ENCODE results near the gene SCD5. TPM values are rescaled to one million over a fixed set of nuclear protein-coding genes. Genes with fewer than 3 reads are reported as not detected.

Gene SCD5
- total and polyA plus RNA-seq, 2 experiments from 2014 or later: 0.79 to 1.6 TPM

GRCh38 chr4:82606622-82607021 lies 192.0 kb downstream of the SCD5 start (continued):
- TF ChIP-seq, protein P1, sequence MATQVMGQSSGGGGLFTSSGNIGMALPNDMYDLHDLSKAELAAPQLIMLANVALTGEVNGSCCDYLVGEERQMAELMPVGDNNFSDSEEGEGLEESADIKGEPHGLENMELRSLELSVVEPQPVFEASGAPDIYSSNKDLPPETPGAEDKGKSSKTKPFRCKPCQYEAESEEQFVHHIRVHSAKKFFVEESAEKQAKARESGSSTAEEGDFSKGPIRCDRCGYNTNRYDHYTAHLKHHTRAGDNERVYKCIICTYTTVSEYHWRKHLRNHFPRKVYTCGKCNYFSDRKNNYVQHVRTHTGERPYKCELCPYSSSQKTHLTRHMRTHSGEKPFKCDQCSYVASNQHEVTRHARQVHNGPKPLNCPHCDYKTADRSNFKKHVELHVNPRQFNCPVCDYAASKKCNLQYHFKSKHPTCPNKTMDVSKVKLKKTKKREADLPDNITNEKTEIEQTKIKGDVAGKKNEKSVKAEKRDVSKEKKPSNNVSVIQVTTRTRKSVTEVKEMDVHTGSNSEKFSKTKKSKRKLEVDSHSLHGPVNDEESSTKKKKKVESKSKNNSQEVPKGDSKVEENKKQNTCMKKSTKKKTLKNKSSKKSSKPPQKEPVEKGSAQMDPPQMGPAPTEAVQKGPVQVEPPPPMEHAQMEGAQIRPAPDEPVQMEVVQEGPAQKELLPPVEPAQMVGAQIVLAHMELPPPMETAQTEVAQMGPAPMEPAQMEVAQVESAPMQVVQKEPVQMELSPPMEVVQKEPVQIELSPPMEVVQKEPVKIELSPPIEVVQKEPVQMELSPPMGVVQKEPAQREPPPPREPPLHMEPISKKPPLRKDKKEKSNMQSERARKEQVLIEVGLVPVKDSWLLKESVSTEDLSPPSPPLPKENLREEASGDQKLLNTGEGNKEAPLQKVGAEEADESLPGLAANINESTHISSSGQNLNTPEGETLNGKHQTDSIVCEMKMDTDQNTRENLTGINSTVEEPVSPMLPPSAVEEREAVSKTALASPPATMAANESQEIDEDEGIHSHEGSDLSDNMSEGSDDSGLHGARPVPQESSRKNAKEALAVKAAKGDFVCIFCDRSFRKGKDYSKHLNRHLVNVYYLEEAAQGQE (IDR thresholded peaks at IDR 0.05; ENCODE audit: unreplicated experiment): no peak
- TF ChIP-seq CREB1 (CRISPR knock-in tag; IDR thresholded peaks at IDR 0.05; ENCODE audit: low read depth): no peak
- TF ChIP-seq EZH2 (IDR thresholded peaks at IDR 0.05; ENCODE audit: low read depth, unreplicated experiment): no peak
- TF ChIP-seq ETS1 (IDR thresholded peaks at IDR 0.05): no peak
- TF ChIP-seq, protein P2, sequence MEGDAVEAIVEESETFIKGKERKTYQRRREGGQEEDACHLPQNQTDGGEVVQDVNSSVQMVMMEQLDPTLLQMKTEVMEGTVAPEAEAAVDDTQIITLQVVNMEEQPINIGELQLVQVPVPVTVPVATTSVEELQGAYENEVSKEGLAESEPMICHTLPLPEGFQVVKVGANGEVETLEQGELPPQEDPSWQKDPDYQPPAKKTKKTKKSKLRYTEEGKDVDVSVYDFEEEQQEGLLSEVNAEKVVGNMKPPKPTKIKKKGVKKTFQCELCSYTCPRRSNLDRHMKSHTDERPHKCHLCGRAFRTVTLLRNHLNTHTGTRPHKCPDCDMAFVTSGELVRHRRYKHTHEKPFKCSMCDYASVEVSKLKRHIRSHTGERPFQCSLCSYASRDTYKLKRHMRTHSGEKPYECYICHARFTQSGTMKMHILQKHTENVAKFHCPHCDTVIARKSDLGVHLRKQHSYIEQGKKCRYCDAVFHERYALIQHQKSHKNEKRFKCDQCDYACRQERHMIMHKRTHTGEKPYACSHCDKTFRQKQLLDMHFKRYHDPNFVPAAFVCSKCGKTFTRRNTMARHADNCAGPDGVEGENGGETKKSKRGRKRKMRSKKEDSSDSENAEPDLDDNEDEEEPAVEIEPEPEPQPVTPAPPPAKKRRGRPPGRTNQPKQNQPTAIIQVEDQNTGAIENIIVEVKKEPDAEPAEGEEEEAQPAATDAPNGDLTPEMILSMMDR (conservative IDR thresholded peaks at IDR 0.05; ENCODE audit: low read depth in 2 of 2): no peak

- Histone ChIP-seq H2AFZ (no peak overlapping the region), H4K20me1 (replicated peaks; ENCODE audit: insufficient read depth) (no peaks in the 10 kb centered on the region), H3K4me2 (no peak overlapping the region), H3K27me3 (ENCODE audit: insufficient read depth) (no peaks in the 10 kb centered on the region), H3K36me3 (ENCODE audit: insufficient read depth) (no peaks in the 10 kb centered on the region), H3K79me2 (replicated peaks; ENCODE audit: insufficient read depth) (no peaks in the 10 kb centered on the region), H3K4me3 (no peak overlapping the region), H3K4me1 (ENCODE audit: insufficient read depth) (no peaks in the 10 kb centered on the region), H3K27ac (ENCODE audit: low read depth) (no peak overlapping the region), H3F3A (replicated peaks; ENCODE audit: low read depth) (no peaks in the 10 kb centered on the region), H3K9me2 (ENCODE audit: insufficient read depth) (no peaks in the 10 kb centered on the region)
- no peaks in the 10 kb centered on the region for H3K9me3 Mint-ChIP-seq
- no peak for DNase-seq (ENCODE audit: low spot score)
- H3K4me1 Mint-ChIP-seq: no peaks in the 10 kb centered on the region
- H3K27me3 Mint-ChIP-seq (ENCODE audit: insufficient read depth, low read depth, poor library complexity): peaks cover 4% of the 10 kb centered on the region
- ATAC-seq: no peak
- H3K27ac Mint-ChIP-seq: no peak overlapping the region
- no peak for TF ChIP-seq EZH2 (IDR thresholded peaks at IDR 0.05; ENCODE audit: low read depth, unreplicated experiment)
- H3K4me3 Mint-ChIP-seq: no peak overlapping the region
- no peaks in the 10 kb centered on the region for H3K36me3 Mint-ChIP-seq (ENCODE audit: low read depth)
Measured at GRCh38 chr4:82604522-82604921, 194.1 kb downstream of the SCD5 start.

Measured in GM23338 (cell line).